ENCODE measurements around the gene RBMS2.

GRCh38 chr12:56479625-56480024 lies 42.0 kb upstream of the RBMS2 start:
- TF ChIP-seq CTCF (IDR thresholded peaks at IDR 0.05 in 4 of 5, conservative IDR thresholded peaks at IDR 0.05 in 1 of 5) = no peak
- no peak for TF ChIP-seq POLR2A (IDR thresholded peaks at IDR 0.05)
